ENCODE measurements around the gene CDH6. TPM values are rescaled to one million over a fixed set of nuclear protein-coding genes. Genes with fewer than 3 reads are reported as not detected.

The CDH6 gene
- total RNA-seq, 1 experiment from 2014 or later = not detected

GRCh38 chr5:31346896-31347551, 153.5 kb downstream of the CDH6 start:
- POLR2A ChIA-PET (ENCODE audit: unreplicated experiment) = no interaction called here
- no TSS peak for BruUV-seq (replicated peaks)
- 0 out of 2 replicates have a peak, but pooled peaks cover 3% of the 10 kb centered on the region for H3K9me3 ChIP-seq (ENCODE audit: insufficient read depth, low read depth)

GRCh38 chr5:31347552-31347905, 154.0 kb downstream of the CDH6 start:
- Histone ChIP-seq H3K4me1 (replicated peaks; ENCODE audit: insufficient read depth) (no peaks in the 10 kb centered on the region), H4K20me1 (ENCODE audit: insufficient read depth) (no peaks in the 10 kb centered on the region), H3K79me2 (ENCODE audit: low read depth) (no peaks in the 10 kb centered on the region), H3K36me3 (ENCODE audit: low read depth) (no peaks in the 10 kb centered on the region), H3K9me2 (ENCODE audit: insufficient read depth) (no peaks in the 10 kb centered on the region), H3K4me2 (no peak overlapping the region), H3K27me3 (ENCODE audit: insufficient read depth, low read depth) (peaks cover 24% of the 10 kb centered on the region; the same call in 1 of the 2 replicates), H3K4me3 (no peak overlapping the region), H3K9me3 (ENCODE audit: insufficient read depth, low read depth) (0 out of 2 replicates have a peak, but pooled peaks cover 3% of the 10 kb centered on the region), H2AFZ (no peak overlapping the region), H3F3A (ENCODE audit: insufficient read depth, low read depth) (no peaks in the 10 kb centered on the region), H3K27ac (no peak overlapping the region)
- BruUV-seq (replicated peaks) = no TSS peak
- TF ChIP-seq EZH2 (IDR thresholded peaks at IDR 0.05; ENCODE audit: low read depth) (no peak), CTCF (conservative IDR thresholded peaks at IDR 0.05) (no peak)
- ChIA-PET POLR2A (ENCODE audit: unreplicated experiment) (no interaction called here), CTCF (no interaction called here)
- intact Hi-C loops (cut with micrococcal nuclease; ENCODE audit: unreplicated experiment) = no loop called here
- DNase-seq = no peak

More at GRCh38 chr5:31346896-31347551, 153.5 kb downstream of the CDH6 start:
- Histone ChIP-seq H3K4me1 (replicated peaks; ENCODE audit: insufficient read depth) (no peaks in the 10 kb centered on the region), H3K79me2 (ENCODE audit: low read depth) (no peaks in the 10 kb centered on the region), H3F3A (ENCODE audit: insufficient read depth, low read depth) (no peaks in the 10 kb centered on the region), H4K20me1 (ENCODE audit: insufficient read depth) (no peaks in the 10 kb centered on the region), H2AFZ (no peak overlapping the region), H3K4me3 (no peak overlapping the region), H3K27me3 (ENCODE audit: insufficient read depth, low read depth) (peaks cover 19% of the 10 kb centered on the region; the same call in 1 of the 2 replicates), H3K4me2 (no peak overlapping the region), H3K36me3 (ENCODE audit: low read depth) (no peaks in the 10 kb centered on the region), H3K9me2 (ENCODE audit: insufficient read depth) (no peaks in the 10 kb centered on the region), H3K27ac (no peak overlapping the region)
- CTCF ChIA-PET = interaction anchor here (0.6 kb wide), 1 partner anchor 1841 kb away, joined by 4 read pairs; no protein-coding TSS in a partner anchor
- intact Hi-C loops (cut with micrococcal nuclease; ENCODE audit: unreplicated experiment) = no loop called here
- TF ChIP-seq EZH2 (IDR thresholded peaks at IDR 0.05; ENCODE audit: low read depth) (no peak), CTCF (conservative IDR thresholded peaks at IDR 0.05) (no peak)
- no peak for DNase-seq

GRCh38 chr5:31350395-31350794, 156.9 kb downstream of the CDH6 start:
- Histone ChIP-seq H3F3A (ENCODE audit: insufficient read depth, low read depth) (no peaks in the 10 kb centered on the region), H4K20me1 (ENCODE audit: insufficient read depth) (no peaks in the 10 kb centered on the region), H3K9me2 (ENCODE audit: insufficient read depth) (no peaks in the 10 kb centered on the region), H3K9me3 (ENCODE audit: insufficient read depth, low read depth) (no peaks in the 10 kb centered on the region), H3K4me3 (no peak overlapping the region), H3K4me1 (replicated peaks; ENCODE audit: insufficient read depth) (no peaks in the 10 kb centered on the region), H3K27me3 (ENCODE audit: insufficient read depth, low read depth) (peaks cover 19% of the 10 kb centered on the region; the same call in 1 of the 2 replicates), H3K4me2 (no peak overlapping the region), H3K36me3 (ENCODE audit: low read depth) (no peaks in the 10 kb centered on the region), H3K79me2 (ENCODE audit: low read depth) (no peaks in the 10 kb centered on the region), H3K27ac (no peak overlapping the region), H2AFZ (no peak overlapping the region)
- ChIA-PET POLR2A (ENCODE audit: unreplicated experiment) (no interaction called here), CTCF (no interaction called here)
- DNase-seq = no peak
- no TSS peak for BruUV-seq (replicated peaks)
- intact Hi-C loops (cut with micrococcal nuclease; ENCODE audit: unreplicated experiment) = no loop called here
- TF ChIP-seq CTCF (conservative IDR thresholded peaks at IDR 0.05) (no peak), EZH2 (IDR thresholded peaks at IDR 0.05; ENCODE audit: low read depth) (no peak)
